Activated CD8-positive, alpha-beta T cell treated with anti-CD3 and anti-CD28 coated beads for 36 hours (primary cell): Measurements from ENCODE around the gene IZUMO1. TPM values are rescaled to one million over a fixed set of nuclear protein-coding genes. Genes with fewer than 3 reads are reported as not detected.
A peak's percentile ranks its signal among the peaks of the same experiment; 100 is the strongest.

Experiments used
- ATAC-seq: fragments of 200-7000 bp; cut with Tn5 transposase; one replicate; pipeline ENCODE4 v1.10.0; 2021; ENCODE audit warnings: mild to moderate bottlenecking, moderate library complexity
- CTCF ChIA-PET: fragments of 350-600 bp; sonication (Branson Sonifier 250); formaldehyde crosslinking; loops from one replicate; lab custom pipeline; 2021; ENCODE audit warnings: antibody characterized with exemption; lab: Charles Lee
- POLR2A ChIA-PET: fragments of 350-600 bp; sonication (Branson Sonifier 250); formaldehyde crosslinking; loops from one replicate; lab custom pipeline; 2021; ENCODE audit warnings: antibody characterized with exemption; lab: Charles Lee
- DNase-seq: peaks from one replicate; pipeline ENCODE4 v3.0.0-alpha.2; 2020
- H3K27ac Mint-ChIP-seq: one replicate; pipeline ENCODE4 v1.8.0; 2021; ENCODE audit warnings: mild to moderate bottlenecking, mixed read lengths
- H3K27me3 Mint-ChIP-seq: one replicate; pipeline ENCODE4 v1.8.0; 2021; ENCODE audit warnings: mixed read lengths
- H3K36me3 Mint-ChIP-seq: one replicate; pipeline ENCODE4 v1.8.0; 2021; ENCODE audit warnings: low read depth, mixed read lengths
- H3K4me1 Mint-ChIP-seq: one replicate; pipeline ENCODE4 v1.8.0; 2021; ENCODE audit warnings: low read depth, mixed read lengths
- H3K4me3 Mint-ChIP-seq: one replicate; pipeline ENCODE4 v1.8.0; 2021; ENCODE audit warnings: mild to moderate bottlenecking, moderate library complexity, mixed read lengths
- H3K9me3 Mint-ChIP-seq: one replicate; pipeline ENCODE4 v1.8.0; 2021; ENCODE audit warnings: mixed read lengths
- CTCF ChIP-seq: fragments of 200-600 bp; IDR thresholded peaks from one replicate; pipeline ENCODE4 v1.8.0; 2022; ENCODE audit warnings: antibody characterized with exemption, mild to moderate bottlenecking
- intact Hi-C: fragments of 100-400 bp; cut with micrococcal nuclease; formaldehyde crosslinking; loops from one replicate; pipeline ENCODE4 v1.10.0; 2022
- total RNA-seq, 2 experiments: library from RNA; stranded (reverse); gene quantifications; one replicate each; pipeline ENCODE4 v1.2.3, GENCODE V29; 2021

Gene IZUMO1
- total RNA-seq, 2 experiments from 2014 or later: not detected

GRCh38 chr19:48750351-48750750 lies 3.6 kb upstream of the IZUMO1 start:
- Mint-ChIP-seq H3K4me1 (peaks cover 16% of the 10 kb centered on the region), H3K9me3 (no peaks in the 10 kb centered on the region), H3K27me3 (peaks cover 33% of the 10 kb centered on the region), H3K36me3 (no peaks in the 10 kb centered on the region), H3K4me3 (no peak overlapping the region), H3K27ac (no peak overlapping the region)
- ChIA-PET CTCF (no interaction called here), POLR2A (no interaction called here)
- no peak for ATAC-seq
- intact Hi-C loops: no loop called here
- DNase-seq: no peak
- TF ChIP-seq CTCF: no peak

GRCh38 chr19:48749571-48750198 lies 3.0 kb upstream of the IZUMO1 start:
- Mint-ChIP-seq H3K4me1 (peaks cover 16% of the 10 kb centered on the region), H3K4me3 (no peak overlapping the region), H3K27me3 (peaks cover 32% of the 10 kb centered on the region), H3K9me3 (no peaks in the 10 kb centered on the region), H3K36me3 (no peaks in the 10 kb centered on the region), H3K27ac (no peak overlapping the region)
- POLR2A ChIA-PET: no interaction called here
- CTCF ChIA-PET: interaction anchor here (0.7 kb wide), 1 partner anchor 449 kb away, joined by 3 read pairs; no protein-coding TSS in a partner anchor
- ATAC-seq (no peak), DNase-seq (no peak)
- intact Hi-C loops: loop anchor here (10.0 kb wide), 1 partner anchor 105 kb away; the partner anchor contains the start of gene CA11
- TF ChIP-seq CTCF: no peak

- Mint-ChIP-seq H3K9me3 (no peaks in the 10 kb centered on the region), H3K4me3 (no peak overlapping the region), H3K27me3 (peaks cover 14% of the 10 kb centered on the region), H3K27ac (no peak overlapping the region), H3K4me1 (peaks cover 10% of the 10 kb centered on the region), H3K36me3 (no peaks in the 10 kb centered on the region)
- no peak for TF ChIP-seq CTCF
- intact Hi-C loops: loop anchor here (10.0 kb wide), 1 partner anchor 101 kb away; the partner anchor contains the start of gene CA11
- CTCF ChIA-PET: interaction anchor here (0.8 kb wide), 1 partner anchor 154 kb away, joined by 3 read pairs; the partner anchor contains the start of gene NUCB1
- POLR2A ChIA-PET: no interaction called here
- DNase-seq: no peak
- ATAC-seq: no peak
Observed at GRCh38 chr19:48746110-48746509, 599 bp downstream of the IZUMO1 start.

GRCh38 chr19:48745208-48745995 lies 1.3 kb downstream of the IZUMO1 start:
- ATAC-seq: peak; percentile 70
- Mint-ChIP-seq H3K4me1 (peaks cover 12% of the 10 kb centered on the region), H3K9me3 (no peaks in the 10 kb centered on the region), H3K4me3 (no peak overlapping the region), H3K36me3 (no peaks in the 10 kb centered on the region), H3K27ac (no peak overlapping the region), H3K27me3 (peaks cover 14% of the 10 kb centered on the region)
- POLR2A ChIA-PET: no interaction called here
- intact Hi-C loops: loop anchor here (10.0 kb wide), 1 partner anchor 101 kb away; the partner anchor contains the start of gene CA11
- peak; percentile 75 for DNase-seq
- CTCF ChIA-PET: interaction anchor here (0.7 to 1.4 kb wide), 2 partner anchors 10 to 50 kb away, joined by 3 read pairs; no protein-coding TSS in a partner anchor
- no peak for TF ChIP-seq CTCF
